K562 (cell line): ENCODE results near the gene C9orf50. TPM values are rescaled to one million over a fixed set of nuclear protein-coding genes. Genes with fewer than 3 reads are reported as not detected.

ENCODE experiments used
- ATF7 ChIP-seq: fragments of 450-650 bp; IDR thresholded peaks from 2 replicates; pipeline ENCODE4 v1.7.1; 2014; ENCODE audit warnings: mild to moderate bottlenecking, moderate library complexity
- CCNT2 ChIP-seq: IDR thresholded peaks from 2 replicates; pipeline ENCODE4 v1.6.1; 2011; ENCODE audit warnings: borderline replicate concordance, low read depth, mild to moderate bottlenecking, moderate library complexity, mixed read lengths, low read length; ENCODE audit not compliant: insufficient read length; ENCODE audit errors: extremely low read depth
- FOXA1 ChIP-seq: fragments of 450-650 bp; IDR thresholded peaks from 2 replicates; pipeline ENCODE4 v1.6.1; 2016; ENCODE audit warnings: mild to moderate bottlenecking, borderline replicate concordance
- NRF1 ChIP-seq, 2 experiments: fragments of 450-650 bp; IDR thresholded peaks in 1 of 2; conservative IDR thresholded peaks in 1 of 2; 2 replicates each; pipeline ENCODE4 v1.6.1; 2014; ENCODE audit warnings: mild to moderate bottlenecking in 2 of 2
- POU5F1 ChIP-seq: fragments of 150-350 bp; IDR thresholded peaks from 2 replicates; pipeline ENCODE4 v1.6.1; 2014; ENCODE audit warnings: borderline replicate concordance, low read length, low read depth, mild to moderate bottlenecking; ENCODE audit not compliant: partially characterized antibody
- SMAD1 ChIP-seq: fragments of 150-350 bp; IDR thresholded peaks from 2 replicates; pipeline ENCODE4 v1.6.1; 2014; ENCODE audit warnings: low read length, low read depth; ENCODE audit not compliant: partially characterized antibody
- STAT6 ChIP-seq: sonication (generic); formaldehyde crosslinking; IDR thresholded peaks from 2 replicates; pipeline ENCODE4 v1.8.1; 2023; ENCODE audit warnings: mild to moderate bottlenecking, missing genetic modification reagents
- ZNF584 ChIP-seq: fragments of 200-800 bp; sonication (Bioruptor generic); IDR thresholded peaks from 2 replicates; pipeline ENCODE4 v1.6.1; 2016; ENCODE audit warnings: low read depth, mild to moderate bottlenecking, missing genetic modification characterization, missing compliant biosample characterization
- polyA plus RNA-seq, 8 experiments: library from polyadenylated mRNA; depleted of rRNA in 4 of 8; stranded (reverse) in 5 of 8; unstranded in 3 of 8; fragments of >200 nt; fragmentation: Nextera tagmentation in 2 of 8; fragmentation: Illumina TruSeq in 1 of 8; extraction: Ambion mirVana in 2 of 8; extraction: Trizol in 1 of 8; gene quantifications; 2 replicates each; pipeline versions ENCODE4 v1.2.1 to v1.2.3, GENCODE V29; 2011 to 2014; ENCODE audit warnings: inconsistent platforms in 1 of 8, missing spikeins in 1 of 8
- total RNA-seq, 7 experiments: library from RNA; depleted of rRNA in 6 of 7; stranded (reverse); fragments of >200 nt in 6 of 7; fragmentation: Illumina TruSeq in 2 of 7; extraction: Trizol in 2 of 7; gene quantifications; 2 replicates each; pipeline versions ENCODE4 v1.2.1 to v1.2.3, GENCODE V29; 2011 to 2021; ENCODE audit warnings: low replicate concordance in 1 of 7
- TF ChIP-seq, protein P1 (sequence below): fragments of 250-450 bp; sonication (Bioruptor Pico); IDR thresholded peaks from 2 replicates; pipeline ENCODE4 v1.4.0; 2020
- TF ChIP-seq, protein P2 (sequence below), 2 experiments: fragments of 250-450 bp in 1 of 2; fragments of 450-650 bp in 1 of 2; sonication (Bioruptor Pico) in 1 of 2; IDR thresholded peaks; 2 replicates each; pipeline versions ENCODE4 v1.6.1 to v1.8.0; 2016 to 2021; ENCODE audit warnings: mild to moderate bottlenecking in 2 of 2, moderate library complexity in 2 of 2, missing compliant biosample characterization in 1 of 2, missing genetic modification characterization in 1 of 2
- TF ChIP-seq, protein P3 (sequence below), 2 experiments: fragments of 450-650 bp; conservative IDR thresholded peaks; 2 replicates each; pipeline ENCODE4 v1.6.1; 2017; ENCODE audit warnings: mild to moderate bottlenecking in 2 of 2, moderate library complexity in 2 of 2
- TF ChIP-seq, protein P4 (sequence below): fragments of 450-650 bp; formaldehyde crosslinking; IDR thresholded peaks from 2 replicates; pipeline ENCODE4 v1.4.0; 2022; ENCODE audit warnings: missing genetic modification characterization

The C9orf50 gene
- total and polyA plus RNA-seq, 9 of the 15 experiments (the other 6 are each of a cell fraction or from before 2014, with no cell fraction given), result not detected

DNA sequence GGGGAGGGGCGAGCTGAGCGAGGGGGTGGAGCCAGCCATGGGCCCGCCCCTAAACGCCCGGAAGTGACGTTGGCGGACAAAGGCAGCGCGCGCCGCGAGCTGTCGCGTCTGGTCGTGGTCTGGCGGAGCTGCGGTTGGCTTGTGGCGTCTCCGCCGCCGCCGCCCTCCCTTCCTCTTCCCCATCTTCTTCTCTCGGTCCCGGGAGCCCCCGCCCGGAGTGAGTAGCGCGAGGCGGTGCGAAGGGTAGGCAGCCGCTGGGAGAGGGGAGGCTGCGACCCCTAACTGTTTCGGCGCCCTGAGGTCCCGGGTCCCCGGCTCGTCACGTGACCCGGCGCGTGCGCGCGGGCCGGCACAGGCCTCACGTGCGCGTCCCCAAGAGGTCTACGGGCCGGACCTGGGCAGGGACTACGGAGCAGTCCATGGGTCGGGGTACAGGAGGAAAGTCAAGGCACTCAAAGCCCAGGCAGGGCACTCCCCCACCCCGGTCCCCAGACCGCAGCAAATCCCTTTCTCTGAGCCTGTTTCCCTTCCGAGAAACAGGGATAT, 5.3 kb upstream of the C9orf50 start, which contains the start of gene NTMT1 (continued):
- TF ChIP-seq, protein P1, sequence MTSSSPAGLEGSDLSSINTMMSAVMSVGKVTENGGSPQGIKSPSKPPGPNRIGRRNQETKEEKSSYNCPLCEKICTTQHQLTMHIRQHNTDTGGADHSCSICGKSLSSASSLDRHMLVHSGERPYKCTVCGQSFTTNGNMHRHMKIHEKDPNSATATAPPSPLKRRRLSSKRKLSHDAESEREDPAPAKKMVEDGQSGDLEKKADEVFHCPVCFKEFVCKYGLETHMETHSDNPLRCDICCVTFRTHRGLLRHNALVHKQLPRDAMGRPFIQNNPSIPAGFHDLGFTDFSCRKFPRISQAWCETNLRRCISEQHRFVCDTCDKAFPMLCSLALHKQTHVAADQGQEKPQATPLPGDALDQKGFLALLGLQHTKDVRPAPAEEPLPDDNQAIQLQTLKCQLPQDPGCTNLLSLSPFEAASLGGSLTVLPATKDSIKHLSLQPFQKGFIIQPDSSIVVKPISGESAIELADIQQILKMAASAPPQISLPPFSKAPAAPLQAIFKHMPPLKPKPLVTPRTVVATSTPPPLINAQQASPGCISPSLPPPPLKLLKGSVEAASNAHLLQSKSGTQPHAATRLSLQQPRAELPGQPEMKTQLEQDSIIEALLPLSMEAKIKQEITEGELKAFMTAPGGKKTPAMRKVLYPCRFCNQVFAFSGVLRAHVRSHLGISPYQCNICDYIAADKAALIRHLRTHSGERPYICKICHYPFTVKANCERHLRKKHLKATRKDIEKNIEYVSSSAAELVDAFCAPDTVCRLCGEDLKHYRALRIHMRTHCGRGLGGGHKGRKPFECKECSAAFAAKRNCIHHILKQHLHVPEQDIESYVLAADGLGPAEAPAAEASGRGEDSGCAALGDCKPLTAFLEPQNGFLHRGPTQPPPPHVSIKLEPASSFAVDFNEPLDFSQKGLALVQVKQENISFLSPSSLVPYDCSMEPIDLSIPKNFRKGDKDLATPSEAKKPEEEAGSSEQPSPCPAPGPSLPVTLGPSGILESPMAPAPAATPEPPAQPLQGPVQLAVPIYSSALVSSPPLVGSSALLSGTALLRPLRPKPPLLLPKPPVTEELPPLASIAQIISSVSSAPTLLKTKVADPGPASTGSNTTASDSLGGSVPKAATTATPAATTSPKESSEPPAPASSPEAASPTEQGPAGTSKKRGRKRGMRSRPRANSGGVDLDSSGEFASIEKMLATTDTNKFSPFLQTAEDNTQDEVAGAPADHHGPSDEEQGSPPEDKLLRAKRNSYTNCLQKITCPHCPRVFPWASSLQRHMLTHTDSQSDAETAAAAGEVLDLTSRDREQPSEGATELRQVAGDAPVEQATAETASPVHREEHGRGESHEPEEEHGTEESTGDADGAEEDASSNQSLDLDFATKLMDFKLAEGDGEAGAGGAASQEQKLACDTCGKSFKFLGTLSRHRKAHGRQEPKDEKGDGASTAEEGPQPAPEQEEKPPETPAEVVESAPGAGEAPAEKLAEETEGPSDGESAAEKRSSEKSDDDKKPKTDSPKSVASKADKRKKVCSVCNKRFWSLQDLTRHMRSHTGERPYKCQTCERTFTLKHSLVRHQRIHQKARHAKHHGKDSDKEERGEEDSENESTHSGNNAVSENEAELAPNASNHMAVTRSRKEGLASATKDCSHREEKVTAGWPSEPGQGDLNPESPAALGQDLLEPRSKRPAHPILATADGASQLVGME, result 0 out of 2 replicates have a peak, but pooled peaks have one; percentile 62
- TF ChIP-seq ATF7 (peak; percentile 81), FOXA1 (no peak), CCNT2 (peak; percentile 44), ZNF584 (no peak; the same call in 1 of the 2 replicates), SMAD1 (peak; percentile 49), NRF1 (conservative IDR thresholded peaks at IDR 0.05 in 1 of 2, IDR thresholded peaks at IDR 0.05 in 1 of 2) (peak; percentile 91 to 92), POU5F1 (no peak), STAT6 (CRISPR knock-in tag) (no peak; the same call in 1 of the 2 replicates)
- TF ChIP-seq, protein P2, sequence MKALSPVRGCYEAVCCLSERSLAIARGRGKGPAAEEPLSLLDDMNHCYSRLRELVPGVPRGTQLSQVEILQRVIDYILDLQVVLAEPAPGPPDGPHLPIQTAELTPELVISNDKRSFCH (CRISPR knock-in tag; IDR thresholded peaks at IDR 0.05), result no peak
- TF ChIP-seq, protein P2 (tag; IDR thresholded peaks at IDR 0.05), result peak; percentile 78
- TF ChIP-seq, protein P3, sequence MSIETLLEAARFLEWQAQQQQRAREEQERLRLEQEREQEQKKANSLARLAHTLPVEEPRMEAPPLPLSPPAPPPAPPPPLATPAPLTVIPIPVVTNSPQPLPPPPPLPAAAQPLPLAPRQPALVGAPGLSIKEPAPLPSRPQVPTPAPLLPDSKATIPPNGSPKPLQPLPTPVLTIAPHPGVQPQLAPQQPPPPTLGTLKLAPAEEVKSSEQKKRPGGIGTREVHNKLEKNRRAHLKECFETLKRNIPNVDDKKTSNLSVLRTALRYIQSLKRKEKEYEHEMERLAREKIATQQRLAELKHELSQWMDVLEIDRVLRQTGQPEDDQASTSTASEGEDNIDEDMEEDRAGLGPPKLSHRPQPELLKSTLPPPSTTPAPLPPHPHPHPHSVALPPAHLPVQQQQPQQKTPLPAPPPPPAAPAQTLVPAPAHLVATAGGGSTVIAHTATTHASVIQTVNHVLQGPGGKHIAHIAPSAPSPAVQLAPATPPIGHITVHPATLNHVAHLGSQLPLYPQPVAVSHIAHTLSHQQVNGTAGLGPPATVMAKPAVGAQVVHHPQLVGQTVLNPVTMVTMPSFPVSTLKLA (conservative IDR thresholded peaks at IDR 0.05), result peak; percentile 99 to 100
- TF ChIP-seq, protein P4, sequence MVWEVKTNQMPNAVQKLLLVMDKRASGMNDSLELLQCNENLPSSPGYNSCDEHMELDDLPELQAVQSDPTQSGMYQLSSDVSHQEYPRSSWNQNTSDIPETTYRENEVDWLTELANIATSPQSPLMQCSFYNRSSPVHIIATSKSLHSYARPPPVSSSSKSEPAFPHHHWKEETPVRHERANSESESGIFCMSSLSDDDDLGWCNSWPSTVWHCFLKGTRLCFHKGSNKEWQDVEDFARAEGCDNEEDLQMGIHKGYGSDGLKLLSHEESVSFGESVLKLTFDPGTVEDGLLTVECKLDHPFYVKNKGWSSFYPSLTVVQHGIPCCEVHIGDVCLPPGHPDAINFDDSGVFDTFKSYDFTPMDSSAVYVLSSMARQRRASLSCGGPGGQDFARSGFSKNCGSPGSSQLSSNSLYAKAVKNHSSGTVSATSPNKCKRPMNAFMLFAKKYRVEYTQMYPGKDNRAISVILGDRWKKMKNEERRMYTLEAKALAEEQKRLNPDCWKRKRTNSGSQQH (CRISPR knock-in tag), result 0 out of 2 replicates have a peak, but pooled peaks have one; percentile 46
